HepG2 (cell line): ENCODE results near the gene RBPJ. TPM values are rescaled to one million over a fixed set of nuclear protein-coding genes. Genes with fewer than 3 reads are reported as not detected.
A peak's percentile ranks its signal among the peaks of the same experiment; 100 is the strongest.

ENCODE experiments used
- HMG20B ChIP-seq: conservative IDR thresholded peaks from 2 replicates; pipeline ENCODE4 v1.6.1; 2016; ENCODE audit warnings: missing genetic modification reagents, missing compliant biosample characterization
- HNF4G ChIP-seq, 2 experiments: sonication (generic) in 1 of 2; formaldehyde crosslinking in 1 of 2; IDR thresholded peaks; 2 replicates each; pipeline versions ENCODE4 v1.4.0 to v1.6.1; 2011 to 2020; ENCODE audit warnings: borderline replicate concordance in 2 of 2, low read depth in 2 of 2, mild to moderate bottlenecking in 2 of 2, low read length in 1 of 2, missing genetic modification reagents in 1 of 2, moderate library complexity in 1 of 2
- KDM5B ChIP-seq: sonication (generic); formaldehyde crosslinking; IDR thresholded peaks from 2 replicates; pipeline ENCODE4 v1.4.0; 2020; ENCODE audit warnings: missing genetic modification reagents, mild to moderate bottlenecking, borderline replicate concordance
- MED8 ChIP-seq: sonication (generic); formaldehyde crosslinking; IDR thresholded peaks from 2 replicates; pipeline ENCODE4 v1.8.1; 2023; ENCODE audit warnings: mild to moderate bottlenecking, missing genetic modification reagents; ENCODE audit not compliant: insufficient replicate concordance
- NCOA5 ChIP-seq: sonication (generic); formaldehyde crosslinking; IDR thresholded peaks from 2 replicates; pipeline ENCODE4 v1.4.0; 2020; ENCODE audit warnings: missing genetic modification reagents
- PHB2 ChIP-seq: fragments of 450-650 bp; IDR thresholded peaks from 2 replicates; pipeline ENCODE4 v1.6.1; 2018; ENCODE audit not compliant: partially characterized antibody
- RBFOX2 ChIP-seq: fragments of 200-400 bp; formaldehyde crosslinking; IDR thresholded peaks from 2 replicates; pipeline ENCODE4 v1.6.1; 2017; ENCODE audit warnings: low read depth, mild to moderate bottlenecking, low read length
- RFX3 ChIP-seq: IDR thresholded peaks from 2 replicates; pipeline ENCODE4 v1.6.1; 2016; ENCODE audit warnings: missing biosample characterization, missing genetic modification reagents
- SP2 ChIP-seq: sonication (generic); formaldehyde crosslinking; IDR thresholded peaks from 2 replicates; pipeline ENCODE4 v1.5.1; 2020; ENCODE audit warnings: mild to moderate bottlenecking, missing genetic modification reagents
- ZNF234 ChIP-seq: sonication (generic); formaldehyde crosslinking; conservative IDR thresholded peaks from 2 replicates; pipeline ENCODE4 v1.5.1; 2020; ENCODE audit warnings: mild to moderate bottlenecking, missing genetic modification reagents
- ZNF569 ChIP-seq: sonication (generic); formaldehyde crosslinking; IDR thresholded peaks from 2 replicates; pipeline ENCODE4 v1.5.0; 2020; ENCODE audit warnings: mild to moderate bottlenecking, missing genetic modification reagents, moderate library complexity, borderline replicate concordance
- ZNF572 ChIP-seq: sonication (generic); formaldehyde crosslinking; IDR thresholded peaks from 2 replicates; pipeline ENCODE4 v1.5.1; 2020; ENCODE audit warnings: mild to moderate bottlenecking, missing genetic modification reagents
- ZNF776 ChIP-seq: sonication (generic); formaldehyde crosslinking; IDR thresholded peaks from 2 replicates; pipeline ENCODE4 v1.4.0; 2020; ENCODE audit warnings: mild to moderate bottlenecking, missing genetic modification reagents
- ZSCAN12 ChIP-seq: sonication (generic); formaldehyde crosslinking; IDR thresholded peaks from 2 replicates; pipeline ENCODE4 v1.9.0; 2021; ENCODE audit warnings: mild to moderate bottlenecking, missing genetic modification reagents
- polyA plus RNA-seq, 8 experiments: library from polyadenylated mRNA; depleted of rRNA in 3 of 8; stranded (reverse) in 7 of 8; unstranded in 1 of 8; fragments of >200 nt; fragmentation: Illumina TruSeq in 4 of 8; extraction: Trizol in 4 of 8; gene quantifications; 2 replicates each; pipeline versions ENCODE4 v1.2.1 to v1.2.3, GENCODE V29; 2011 to 2016; ENCODE audit warnings: low read depth in 4 of 8, missing spikeins in 1 of 8, mixed read lengths in 1 of 8; ENCODE audit not compliant: insufficient read depth in 1 of 8
- total RNA-seq, 5 experiments: library from RNA; depleted of rRNA; stranded (reverse); fragments of >200 nt; fragmentation: Illumina TruSeq; extraction: Trizol; gene quantifications; 2 replicates each; pipeline ENCODE4 v1.2.3, GENCODE V29; 2016; ENCODE audit warnings: low read depth in 1 of 5
- TF ChIP-seq, protein P1 (sequence below): sonication (generic); formaldehyde crosslinking; IDR thresholded peaks from 2 replicates; pipeline ENCODE4 v1.9.0; 2021; ENCODE audit warnings: mild to moderate bottlenecking, missing genetic modification reagents
- TF ChIP-seq, protein P2 (sequence below): sonication (generic); formaldehyde crosslinking; IDR thresholded peaks from 2 replicates; pipeline ENCODE4 v1.5.0; 2020; ENCODE audit warnings: mild to moderate bottlenecking, missing genetic modification reagents
- TF ChIP-seq, protein P3 (sequence below): sonication (generic); formaldehyde crosslinking; IDR thresholded peaks from 2 replicates; pipeline ENCODE4 v1.9.0; 2021; ENCODE audit warnings: missing genetic modification reagents, mild to moderate bottlenecking, borderline replicate concordance

Gene RBPJ
- total and polyA plus RNA-seq, 2 of the 13 experiments (the other 11 are each of a cell fraction or from before 2014, with no cell fraction given): 25.9 to 33.2 TPM

DNA sequence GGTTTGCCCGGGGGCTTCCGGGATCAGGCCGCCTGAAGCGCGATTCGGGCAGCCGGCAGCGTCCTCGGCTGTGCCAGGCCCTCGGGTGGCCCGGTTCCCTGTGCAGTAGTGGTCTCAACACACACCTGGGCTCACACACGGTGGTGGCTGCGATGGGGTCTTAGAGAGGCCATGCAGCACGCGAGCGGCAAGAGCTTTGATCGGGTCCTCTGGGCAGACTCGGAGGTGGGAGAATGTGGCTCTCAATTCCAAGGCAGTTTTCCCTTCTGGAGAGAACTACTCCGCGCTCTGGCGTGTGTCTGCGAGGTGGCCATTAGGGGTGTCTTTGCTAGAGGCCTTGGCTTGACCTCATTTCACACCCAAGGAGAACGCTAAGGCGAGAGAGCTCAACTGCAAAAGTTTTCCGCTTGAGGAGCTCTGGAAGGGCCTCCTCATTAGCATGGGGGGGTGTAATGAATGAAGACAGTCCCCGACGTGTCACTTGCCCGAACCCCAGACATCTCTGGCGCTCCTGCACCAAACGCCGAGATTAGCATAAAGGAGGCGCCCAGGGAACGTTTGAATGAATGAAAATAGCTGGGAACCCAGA lies 771 bp upstream of the RBPJ start (continued):
- TF ChIP-seq, protein P1, sequence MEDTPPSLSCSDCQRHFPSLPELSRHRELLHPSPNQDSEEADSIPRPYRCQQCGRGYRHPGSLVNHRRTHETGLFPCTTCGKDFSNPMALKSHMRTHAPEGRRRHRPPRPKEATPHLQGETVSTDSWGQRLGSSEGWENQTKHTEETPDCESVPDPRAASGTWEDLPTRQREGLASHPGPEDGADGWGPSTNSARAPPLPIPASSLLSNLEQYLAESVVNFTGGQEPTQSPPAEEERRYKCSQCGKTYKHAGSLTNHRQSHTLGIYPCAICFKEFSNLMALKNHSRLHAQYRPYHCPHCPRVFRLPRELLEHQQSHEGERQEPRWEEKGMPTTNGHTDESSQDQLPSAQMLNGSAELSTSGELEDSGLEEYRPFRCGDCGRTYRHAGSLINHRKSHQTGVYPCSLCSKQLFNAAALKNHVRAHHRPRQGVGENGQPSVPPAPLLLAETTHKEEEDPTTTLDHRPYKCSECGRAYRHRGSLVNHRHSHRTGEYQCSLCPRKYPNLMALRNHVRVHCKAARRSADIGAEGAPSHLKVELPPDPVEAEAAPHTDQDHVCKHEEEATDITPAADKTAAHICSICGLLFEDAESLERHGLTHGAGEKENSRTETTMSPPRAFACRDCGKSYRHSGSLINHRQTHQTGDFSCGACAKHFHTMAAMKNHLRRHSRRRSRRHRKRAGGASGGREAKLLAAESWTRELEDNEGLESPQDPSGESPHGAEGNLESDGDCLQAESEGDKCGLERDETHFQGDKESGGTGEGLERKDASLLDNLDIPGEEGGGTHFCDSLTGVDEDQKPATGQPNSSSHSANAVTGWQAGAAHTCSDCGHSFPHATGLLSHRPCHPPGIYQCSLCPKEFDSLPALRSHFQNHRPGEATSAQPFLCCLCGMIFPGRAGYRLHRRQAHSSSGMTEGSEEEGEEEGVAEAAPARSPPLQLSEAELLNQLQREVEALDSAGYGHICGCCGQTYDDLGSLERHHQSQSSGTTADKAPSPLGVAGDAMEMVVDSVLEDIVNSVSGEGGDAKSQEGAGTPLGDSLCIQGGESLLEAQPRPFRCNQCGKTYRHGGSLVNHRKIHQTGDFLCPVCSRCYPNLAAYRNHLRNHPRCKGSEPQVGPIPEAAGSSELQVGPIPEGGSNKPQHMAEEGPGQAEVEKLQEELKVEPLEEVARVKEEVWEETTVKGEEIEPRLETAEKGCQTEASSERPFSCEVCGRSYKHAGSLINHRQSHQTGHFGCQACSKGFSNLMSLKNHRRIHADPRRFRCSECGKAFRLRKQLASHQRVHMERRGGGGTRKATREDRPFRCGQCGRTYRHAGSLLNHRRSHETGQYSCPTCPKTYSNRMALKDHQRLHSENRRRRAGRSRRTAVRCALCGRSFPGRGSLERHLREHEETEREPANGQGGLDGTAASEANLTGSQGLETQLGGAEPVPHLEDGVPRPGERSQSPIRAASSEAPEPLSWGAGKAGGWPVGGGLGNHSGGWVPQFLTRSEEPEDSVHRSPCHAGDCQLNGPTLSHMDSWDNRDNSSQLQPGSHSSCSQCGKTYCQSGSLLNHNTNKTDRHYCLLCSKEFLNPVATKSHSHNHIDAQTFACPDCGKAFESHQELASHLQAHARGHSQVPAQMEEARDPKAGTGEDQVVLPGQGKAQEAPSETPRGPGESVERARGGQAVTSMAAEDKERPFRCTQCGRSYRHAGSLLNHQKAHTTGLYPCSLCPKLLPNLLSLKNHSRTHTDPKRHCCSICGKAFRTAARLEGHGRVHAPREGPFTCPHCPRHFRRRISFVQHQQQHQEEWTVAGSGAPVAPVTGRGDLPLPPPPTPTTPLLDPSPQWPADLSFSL (CRISPR knock-in tag): 0 out of 2 replicates have a peak, but pooled peaks have one; percentile 25
- TF ChIP-seq PHB2 (no peak), NCOA5 (CRISPR knock-in tag) (no peak), ZNF572 (CRISPR knock-in tag) (peak; percentile 83; the same call in 1 of the 2 replicates), MED8 (CRISPR knock-in tag) (no peak), HNF4G (IDR thresholded peaks at IDR 0.05; ENCODE audit: borderline replicate concordance, low read depth, low read length) (no peak), HNF4G (CRISPR knock-in tag; IDR thresholded peaks at IDR 0.05; ENCODE audit: borderline replicate concordance, low read depth) (no peak), KDM5B (CRISPR knock-in tag) (0 out of 2 replicates have a peak, but pooled peaks have one; percentile 56), HMG20B (CRISPR knock-in tag) (no peak), RFX3 (CRISPR knock-in tag) (no peak), ZNF569 (CRISPR knock-in tag) (peak; percentile 20; the same call in 1 of the 2 replicates), ZNF234 (0 out of 2 replicates have a peak, but pooled peaks have one; percentile 46), ZNF776 (CRISPR knock-in tag) (peak; percentile 62), RBFOX2 (peak; percentile 47; the same call in 1 of the 2 replicates), ZSCAN12 (CRISPR knock-in tag) (no peak), SP2 (no peak)
- TF ChIP-seq, protein P2, sequence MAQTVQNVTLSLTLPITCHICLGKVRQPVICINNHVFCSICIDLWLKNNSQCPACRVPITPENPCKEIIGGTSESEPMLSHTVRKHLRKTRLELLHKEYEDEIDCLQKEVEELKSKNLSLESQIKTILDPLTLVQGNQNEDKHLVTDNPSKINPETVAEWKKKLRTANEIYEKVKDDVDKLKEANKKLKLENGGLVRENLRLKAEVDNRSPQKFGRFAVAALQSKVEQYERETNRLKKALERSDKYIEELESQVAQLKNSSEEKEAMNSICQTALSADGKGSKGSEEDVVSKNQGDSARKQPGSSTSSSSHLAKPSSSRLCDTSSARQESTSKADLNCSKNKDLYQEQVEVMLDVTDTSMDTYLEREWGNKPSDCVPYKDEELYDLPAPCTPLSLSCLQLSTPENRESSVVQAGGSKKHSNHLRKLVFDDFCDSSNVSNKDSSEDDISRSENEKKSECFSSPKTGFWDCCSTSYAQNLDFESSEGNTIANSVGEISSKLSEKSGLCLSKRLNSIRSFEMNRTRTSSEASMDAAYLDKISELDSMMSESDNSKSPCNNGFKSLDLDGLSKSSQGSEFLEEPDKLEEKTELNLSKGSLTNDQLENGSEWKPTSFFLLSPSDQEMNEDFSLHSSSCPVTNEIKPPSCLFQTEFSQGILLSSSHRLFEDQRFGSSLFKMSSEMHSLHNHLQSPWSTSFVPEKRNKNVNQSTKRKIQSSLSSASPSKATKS (CRISPR knock-in tag): no peak; the same call in 1 of the 2 replicates
- TF ChIP-seq, protein P3, sequence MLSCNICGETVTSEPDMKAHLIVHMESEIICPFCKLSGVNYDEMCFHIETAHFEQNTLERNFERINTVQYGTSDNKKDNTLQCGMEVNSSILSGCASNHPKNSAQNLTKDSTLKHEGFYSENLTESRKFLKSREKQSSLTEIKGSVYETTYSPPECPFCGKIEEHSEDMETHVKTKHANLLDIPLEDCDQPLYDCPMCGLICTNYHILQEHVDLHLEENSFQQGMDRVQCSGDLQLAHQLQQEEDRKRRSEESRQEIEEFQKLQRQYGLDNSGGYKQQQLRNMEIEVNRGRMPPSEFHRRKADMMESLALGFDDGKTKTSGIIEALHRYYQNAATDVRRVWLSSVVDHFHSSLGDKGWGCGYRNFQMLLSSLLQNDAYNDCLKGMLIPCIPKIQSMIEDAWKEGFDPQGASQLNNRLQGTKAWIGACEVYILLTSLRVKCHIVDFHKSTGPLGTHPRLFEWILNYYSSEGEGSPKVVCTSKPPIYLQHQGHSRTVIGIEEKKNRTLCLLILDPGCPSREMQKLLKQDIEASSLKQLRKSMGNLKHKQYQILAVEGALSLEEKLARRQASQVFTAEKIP (CRISPR knock-in tag): no peak
